WTC11 (cell line): ENCODE results near the gene RABAC1. TPM values are rescaled to one million over a fixed set of nuclear protein-coding genes. Genes with fewer than 3 reads are reported as not detected.

ENCODE experiments used
- ATAC-seq: fragments of 200-7000 bp; cut with Tn5 transposase; 2 replicates; pipeline ENCODE4 v1.10.0; 2021; ENCODE audit warnings: mild to moderate bottlenecking, moderate library complexity
- CTCF ChIA-PET: fragments of 300-600 bp; sonication (Branson Sonifier 250); formaldehyde crosslinking; loops from one replicate; lab custom pipeline; 2021; ENCODE audit warnings: antibody characterized with exemption; lab: Charles Lee
- POLR2A ChIA-PET: fragments of 350-600 bp; sonication (Branson Sonifier 250); formaldehyde crosslinking; loops from one replicate; lab custom pipeline; 2021; ENCODE audit warnings: antibody characterized with exemption; lab: Charles Lee
- DNase-seq: peaks from one replicate; pipeline ENCODE4 v3.0.0; 2021; ENCODE audit warnings: low spot score
- H3K27ac Mint-ChIP-seq: 2 replicates; pipeline ENCODE4 v1.8.0; 2021; ENCODE audit warnings: mixed read lengths
- H3K27me3 Mint-ChIP-seq: 2 replicates; pipeline ENCODE4 v1.8.0; 2021; ENCODE audit warnings: low read depth, mild to moderate bottlenecking, moderate library complexity, mixed read lengths
- H3K36me3 Mint-ChIP-seq: 2 replicates; pipeline ENCODE4 v1.8.0; 2021; ENCODE audit warnings: mixed read lengths
- H3K4me1 Mint-ChIP-seq: 2 replicates; pipeline ENCODE4 v1.8.0; 2022; ENCODE audit warnings: mixed read lengths
- H3K4me3 Mint-ChIP-seq: 2 replicates; pipeline ENCODE4 v1.8.0; 2021; ENCODE audit warnings: mild to moderate bottlenecking, moderate library complexity, mixed read lengths
- H3K9me3 Mint-ChIP-seq: 2 replicates; pipeline ENCODE4 v1.8.0; 2021; ENCODE audit warnings: mixed read lengths
- CREB1 ChIP-seq: sonication (generic); formaldehyde crosslinking; IDR thresholded peaks from 2 replicates; pipeline ENCODE4 v1.8.0; 2023; ENCODE audit warnings: mild to moderate bottlenecking, missing genetic modification reagents
- ELF4 ChIP-seq: sonication (generic); formaldehyde crosslinking; IDR thresholded peaks from 2 replicates; pipeline ENCODE4 v1.8.1; 2022; ENCODE audit warnings: low read depth, mild to moderate bottlenecking, moderate library complexity, missing genetic modification reagents
- ESRRA ChIP-seq: sonication (generic); formaldehyde crosslinking; IDR thresholded peaks from 2 replicates; pipeline ENCODE4 v1.8.1; 2022; ENCODE audit warnings: mild to moderate bottlenecking, missing genetic modification reagents, borderline replicate concordance
- FOXP1 ChIP-seq: sonication (generic); formaldehyde crosslinking; IDR thresholded peaks from 2 replicates; pipeline ENCODE4 v1.8.0; 2022; ENCODE audit warnings: missing genetic modification reagents, mild to moderate bottlenecking, moderate library complexity, borderline replicate concordance
- GRHL2 ChIP-seq: fragments of 250-450 bp; sonication (Bioruptor Pico); IDR thresholded peaks from 2 replicates; pipeline ENCODE4 v1.8.0; 2022; ENCODE audit warnings: mild to moderate bottlenecking, moderate library complexity; ENCODE audit not compliant: insufficient replicate concordance, severe bottlenecking
- KAT7 ChIP-seq: sonication (generic); formaldehyde crosslinking; IDR thresholded peaks from 2 replicates; pipeline ENCODE4 v1.8.1; 2023; ENCODE audit warnings: missing genetic modification reagents, mild to moderate bottlenecking, borderline replicate concordance
- NR1H2 ChIP-seq: sonication (generic); formaldehyde crosslinking; IDR thresholded peaks from 2 replicates; pipeline ENCODE4 v1.9.0; 2021; ENCODE audit warnings: mild to moderate bottlenecking, moderate library complexity, missing genetic modification reagents
- OVOL2 ChIP-seq: fragments of 250-450 bp; sonication (Bioruptor Pico); IDR thresholded peaks from 2 replicates; pipeline ENCODE4 v1.9.0; 2021; ENCODE audit warnings: mild to moderate bottlenecking, borderline replicate concordance
- RELA ChIP-seq: sonication (generic); formaldehyde crosslinking; IDR thresholded peaks from 2 replicates; pipeline ENCODE4 v1.8.1; 2022; ENCODE audit warnings: missing genetic modification reagents, mild to moderate bottlenecking, borderline replicate concordance
- SMAD3 ChIP-seq: sonication (generic); formaldehyde crosslinking; IDR thresholded peaks from 2 replicates; pipeline ENCODE4 v1.8.0; 2022; ENCODE audit warnings: missing genetic modification reagents, mild to moderate bottlenecking, borderline replicate concordance
- TCF7 ChIP-seq: sonication (generic); formaldehyde crosslinking; IDR thresholded peaks from 2 replicates; pipeline ENCODE4 v1.8.0; 2022; ENCODE audit warnings: mild to moderate bottlenecking, low read depth, missing genetic modification reagents, moderate library complexity
- ZNF219 ChIP-seq: sonication (generic); formaldehyde crosslinking; IDR thresholded peaks from 2 replicates; pipeline ENCODE4 v1.8.0; 2023; ENCODE audit warnings: missing genetic modification reagents, mild to moderate bottlenecking, borderline replicate concordance
- ZNF232 ChIP-seq: sonication (generic); formaldehyde crosslinking; IDR thresholded peaks from 2 replicates; pipeline ENCODE4 v1.8.0; 2022; ENCODE audit warnings: mild to moderate bottlenecking, missing genetic modification reagents
- total RNA-seq: library from RNA; stranded (reverse); gene quantifications from 3 replicates; pipeline ENCODE4 v1.2.3, GENCODE V29; 2021
- TF ChIP-seq, protein P1 (sequence below): fragments of 250-450 bp; sonication (Bioruptor Pico); IDR thresholded peaks from 2 replicates; pipeline ENCODE4 v1.9.0; 2021; ENCODE audit warnings: mild to moderate bottlenecking
- TF ChIP-seq, protein P2 (sequence below): sonication (generic); formaldehyde crosslinking; IDR thresholded peaks from 2 replicates; pipeline ENCODE4 v1.8.0; 2022; ENCODE audit warnings: mild to moderate bottlenecking, missing genetic modification reagents
- TF ChIP-seq, protein P3 (sequence below): sonication (generic); formaldehyde crosslinking; IDR thresholded peaks from 2 replicates; pipeline ENCODE4 v1.8.1; 2023; ENCODE audit warnings: mild to moderate bottlenecking, missing genetic modification reagents
- TF ChIP-seq, protein P4 (sequence below): fragments of 250-450 bp; sonication (Bioruptor Pico); IDR thresholded peaks from 2 replicates; pipeline ENCODE4 v1.9.0; 2021; ENCODE audit warnings: mild to moderate bottlenecking, borderline replicate concordance

The RABAC1 gene
- total RNA-seq, 1 experiment from 2014 or later: 159 TPM

DNA sequence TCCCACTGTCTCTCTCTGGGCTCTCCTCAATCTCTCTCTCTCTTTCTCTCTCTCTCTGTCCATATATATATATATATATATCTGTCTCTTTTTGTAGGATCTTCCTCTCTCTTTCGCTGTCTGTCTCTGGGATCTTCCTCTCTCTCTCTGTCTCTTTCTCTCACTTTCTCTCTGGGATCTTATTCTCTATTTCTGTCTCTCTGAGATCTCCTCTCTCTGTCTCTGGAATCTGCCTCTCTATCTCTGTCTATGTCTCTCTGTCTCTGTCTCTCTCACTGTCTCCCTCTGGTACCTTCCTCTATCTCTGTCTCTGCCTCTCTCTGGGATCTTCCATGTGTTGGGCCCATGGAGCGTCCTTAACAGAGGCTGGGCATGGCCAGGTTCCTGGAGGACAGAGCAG, 31.5 kb upstream of the RABAC1 start:
- ChIA-PET CTCF (no interaction called here), POLR2A (no interaction called here)

More for the DNA sequence above, 31.5 kb upstream of the RABAC1 start:
- H3K9me3 Mint-ChIP-seq: no peaks in the 10 kb centered on the region
- H3K27ac Mint-ChIP-seq: no peak overlapping the region
- no peak for ATAC-seq
- peaks cover 18% of the 10 kb centered on the region for H3K27me3 Mint-ChIP-seq
- no peak overlapping the region for H3K4me3 Mint-ChIP-seq
- no peak for DNase-seq
- TF ChIP-seq GRHL2 (CRISPR knock-in tag) (no peak), ELF4 (CRISPR knock-in tag) (no peak), NR1H2 (CRISPR knock-in tag) (no peak), TCF7 (CRISPR knock-in tag) (no peak), ZNF219 (CRISPR knock-in tag) (no peak), CREB1 (no peak), KAT7 (CRISPR knock-in tag) (no peak), ZNF232 (CRISPR knock-in tag) (no peak), OVOL2 (CRISPR knock-in tag) (no peak), SMAD3 (CRISPR knock-in tag) (no peak), ESRRA (CRISPR knock-in tag) (no peak), FOXP1 (no peak), RELA (no peak)
- TF ChIP-seq, protein P1, sequence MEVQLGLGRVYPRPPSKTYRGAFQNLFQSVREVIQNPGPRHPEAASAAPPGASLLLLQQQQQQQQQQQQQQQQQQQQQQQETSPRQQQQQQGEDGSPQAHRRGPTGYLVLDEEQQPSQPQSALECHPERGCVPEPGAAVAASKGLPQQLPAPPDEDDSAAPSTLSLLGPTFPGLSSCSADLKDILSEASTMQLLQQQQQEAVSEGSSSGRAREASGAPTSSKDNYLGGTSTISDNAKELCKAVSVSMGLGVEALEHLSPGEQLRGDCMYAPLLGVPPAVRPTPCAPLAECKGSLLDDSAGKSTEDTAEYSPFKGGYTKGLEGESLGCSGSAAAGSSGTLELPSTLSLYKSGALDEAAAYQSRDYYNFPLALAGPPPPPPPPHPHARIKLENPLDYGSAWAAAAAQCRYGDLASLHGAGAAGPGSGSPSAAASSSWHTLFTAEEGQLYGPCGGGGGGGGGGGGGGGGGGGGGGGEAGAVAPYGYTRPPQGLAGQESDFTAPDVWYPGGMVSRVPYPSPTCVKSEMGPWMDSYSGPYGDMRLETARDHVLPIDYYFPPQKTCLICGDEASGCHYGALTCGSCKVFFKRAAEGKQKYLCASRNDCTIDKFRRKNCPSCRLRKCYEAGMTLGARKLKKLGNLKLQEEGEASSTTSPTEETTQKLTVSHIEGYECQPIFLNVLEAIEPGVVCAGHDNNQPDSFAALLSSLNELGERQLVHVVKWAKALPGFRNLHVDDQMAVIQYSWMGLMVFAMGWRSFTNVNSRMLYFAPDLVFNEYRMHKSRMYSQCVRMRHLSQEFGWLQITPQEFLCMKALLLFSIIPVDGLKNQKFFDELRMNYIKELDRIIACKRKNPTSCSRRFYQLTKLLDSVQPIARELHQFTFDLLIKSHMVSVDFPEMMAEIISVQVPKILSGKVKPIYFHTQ: no peak
- TF ChIP-seq, protein P2, sequence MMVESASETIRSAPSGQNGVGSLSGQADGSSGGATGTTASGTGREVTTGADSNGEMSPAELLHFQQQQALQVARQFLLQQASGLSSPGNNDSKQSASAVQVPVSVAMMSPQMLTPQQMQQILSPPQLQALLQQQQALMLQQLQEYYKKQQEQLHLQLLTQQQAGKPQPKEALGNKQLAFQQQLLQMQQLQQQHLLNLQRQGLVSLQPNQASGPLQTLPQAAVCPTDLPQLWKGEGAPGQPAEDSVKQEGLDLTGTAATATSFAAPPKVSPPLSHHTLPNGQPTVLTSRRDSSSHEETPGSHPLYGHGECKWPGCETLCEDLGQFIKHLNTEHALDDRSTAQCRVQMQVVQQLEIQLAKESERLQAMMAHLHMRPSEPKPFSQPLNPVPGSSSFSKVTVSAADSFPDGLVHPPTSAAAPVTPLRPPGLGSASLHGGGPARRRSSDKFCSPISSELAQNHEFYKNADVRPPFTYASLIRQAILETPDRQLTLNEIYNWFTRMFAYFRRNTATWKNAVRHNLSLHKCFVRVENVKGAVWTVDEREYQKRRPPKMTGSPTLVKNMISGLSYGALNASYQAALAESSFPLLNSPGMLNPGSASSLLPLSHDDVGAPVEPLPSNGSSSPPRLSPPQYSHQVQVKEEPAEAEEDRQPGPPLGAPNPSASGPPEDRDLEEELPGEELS (CRISPR knock-in tag): no peak
- TF ChIP-seq, protein P3, sequence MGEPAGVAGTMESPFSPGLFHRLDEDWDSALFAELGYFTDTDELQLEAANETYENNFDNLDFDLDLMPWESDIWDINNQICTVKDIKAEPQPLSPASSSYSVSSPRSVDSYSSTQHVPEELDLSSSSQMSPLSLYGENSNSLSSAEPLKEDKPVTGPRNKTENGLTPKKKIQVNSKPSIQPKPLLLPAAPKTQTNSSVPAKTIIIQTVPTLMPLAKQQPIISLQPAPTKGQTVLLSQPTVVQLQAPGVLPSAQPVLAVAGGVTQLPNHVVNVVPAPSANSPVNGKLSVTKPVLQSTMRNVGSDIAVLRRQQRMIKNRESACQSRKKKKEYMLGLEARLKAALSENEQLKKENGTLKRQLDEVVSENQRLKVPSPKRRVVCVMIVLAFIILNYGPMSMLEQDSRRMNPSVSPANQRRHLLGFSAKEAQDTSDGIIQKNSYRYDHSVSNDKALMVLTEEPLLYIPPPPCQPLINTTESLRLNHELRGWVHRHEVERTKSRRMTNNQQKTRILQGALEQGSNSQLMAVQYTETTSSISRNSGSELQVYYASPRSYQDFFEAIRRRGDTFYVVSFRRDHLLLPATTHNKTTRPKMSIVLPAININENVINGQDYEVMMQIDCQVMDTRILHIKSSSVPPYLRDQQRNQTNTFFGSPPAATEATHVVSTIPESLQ (CRISPR knock-in tag): no peak
- TF ChIP-seq, protein P4, sequence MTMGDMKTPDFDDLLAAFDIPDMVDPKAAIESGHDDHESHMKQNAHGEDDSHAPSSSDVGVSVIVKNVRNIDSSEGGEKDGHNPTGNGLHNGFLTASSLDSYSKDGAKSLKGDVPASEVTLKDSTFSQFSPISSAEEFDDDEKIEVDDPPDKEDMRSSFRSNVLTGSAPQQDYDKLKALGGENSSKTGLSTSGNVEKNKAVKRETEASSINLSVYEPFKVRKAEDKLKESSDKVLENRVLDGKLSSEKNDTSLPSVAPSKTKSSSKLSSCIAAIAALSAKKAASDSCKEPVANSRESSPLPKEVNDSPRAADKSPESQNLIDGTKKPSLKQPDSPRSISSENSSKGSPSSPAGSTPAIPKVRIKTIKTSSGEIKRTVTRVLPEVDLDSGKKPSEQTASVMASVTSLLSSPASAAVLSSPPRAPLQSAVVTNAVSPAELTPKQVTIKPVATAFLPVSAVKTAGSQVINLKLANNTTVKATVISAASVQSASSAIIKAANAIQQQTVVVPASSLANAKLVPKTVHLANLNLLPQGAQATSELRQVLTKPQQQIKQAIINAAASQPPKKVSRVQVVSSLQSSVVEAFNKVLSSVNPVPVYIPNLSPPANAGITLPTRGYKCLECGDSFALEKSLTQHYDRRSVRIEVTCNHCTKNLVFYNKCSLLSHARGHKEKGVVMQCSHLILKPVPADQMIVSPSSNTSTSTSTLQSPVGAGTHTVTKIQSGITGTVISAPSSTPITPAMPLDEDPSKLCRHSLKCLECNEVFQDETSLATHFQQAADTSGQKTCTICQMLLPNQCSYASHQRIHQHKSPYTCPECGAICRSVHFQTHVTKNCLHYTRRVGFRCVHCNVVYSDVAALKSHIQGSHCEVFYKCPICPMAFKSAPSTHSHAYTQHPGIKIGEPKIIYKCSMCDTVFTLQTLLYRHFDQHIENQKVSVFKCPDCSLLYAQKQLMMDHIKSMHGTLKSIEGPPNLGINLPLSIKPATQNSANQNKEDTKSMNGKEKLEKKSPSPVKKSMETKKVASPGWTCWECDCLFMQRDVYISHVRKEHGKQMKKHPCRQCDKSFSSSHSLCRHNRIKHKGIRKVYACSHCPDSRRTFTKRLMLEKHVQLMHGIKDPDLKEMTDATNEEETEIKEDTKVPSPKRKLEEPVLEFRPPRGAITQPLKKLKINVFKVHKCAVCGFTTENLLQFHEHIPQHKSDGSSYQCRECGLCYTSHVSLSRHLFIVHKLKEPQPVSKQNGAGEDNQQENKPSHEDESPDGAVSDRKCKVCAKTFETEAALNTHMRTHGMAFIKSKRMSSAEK: no peak
- peaks cover 9% of the 10 kb centered on the region for H3K4me1 Mint-ChIP-seq
- H3K36me3 Mint-ChIP-seq: peaks cover 7% of the 10 kb centered on the region
